Smooth muscle cell (in vitro differentiated cells): ENCODE results near the gene DAB1. TPM values are rescaled to one million over a fixed set of nuclear protein-coding genes. Genes with fewer than 3 reads are reported as not detected.

Experiments used
- DNase-seq: peaks from one replicate; lab custom pipeline; 2025; ENCODE audit not compliant: unreplicated experiment; lab: John Stamatoyannopoulos, UW
- H2AFZ ChIP-seq: fragments of 200-600 bp; sonication (generic); 2 replicates; pipeline ENCODE4 v1.6.0; 2016; ENCODE audit warnings: antibody characterized with exemption, low read depth, mild to moderate bottlenecking
- H3F3A ChIP-seq: fragments of 200-600 bp; sonication (generic); 2 replicates; pipeline ENCODE4 v1.6.0; 2017; ENCODE audit warnings: antibody characterized with exemption, low read depth
- H3K27ac ChIP-seq: fragments of 200-600 bp; sonication (generic); 2 replicates; pipeline ENCODE4 v1.5.1; 2016; ENCODE audit warnings: low read depth, mild to moderate bottlenecking
- H3K27me3 ChIP-seq: fragments of 200-600 bp; sonication (generic); 2 replicates; pipeline ENCODE4 v1.6.1; 2016; ENCODE audit warnings: low read depth, mild to moderate bottlenecking
- H3K36me3 ChIP-seq: fragments of 200-600 bp; sonication (generic); 2 replicates; pipeline ENCODE4 v1.5.1; 2016; ENCODE audit warnings: low read depth
- H3K4me1 ChIP-seq: fragments of 200-600 bp; sonication (generic); 2 replicates; pipeline ENCODE4 v1.5.1; 2016; ENCODE audit warnings: low read depth
- H3K4me2 ChIP-seq: fragments of 200-600 bp; sonication (generic); 2 replicates; pipeline ENCODE4 v1.6.0; 2016; ENCODE audit warnings: mild to moderate bottlenecking
- H3K4me3 ChIP-seq: fragments of 200-600 bp; sonication (generic); 2 replicates; pipeline ENCODE4 v1.5.1; 2016; ENCODE audit warnings: mild to moderate bottlenecking
- H3K79me2 ChIP-seq: fragments of 200-600 bp; sonication (generic); 2 replicates; pipeline ENCODE4 v1.6.0; 2016; ENCODE audit warnings: low read depth, mild to moderate bottlenecking
- H3K9ac ChIP-seq: fragments of 200-600 bp; sonication (generic); 2 replicates; pipeline ENCODE4 v1.6.0; 2016; ENCODE audit warnings: low read depth
- H3K9me3 ChIP-seq: fragments of 200-600 bp; sonication (generic); replicated peaks from 2 replicates; pipeline ENCODE4 v1.5.1; 2016; ENCODE audit warnings: low read depth
- H4K20me1 ChIP-seq: fragments of 200-600 bp; sonication (generic); 2 replicates; pipeline ENCODE4 v1.6.0; 2016; ENCODE audit warnings: low read depth
- CTCF ChIP-seq: fragments of 200-600 bp; sonication (generic); IDR thresholded peaks from 2 replicates; pipeline ENCODE4 v1.5.1; 2017; ENCODE audit warnings: borderline replicate concordance, mild to moderate bottlenecking, antibody characterized with exemption; ENCODE audit not compliant: insufficient read depth, poor library complexity, severe bottlenecking
- WGBS: methylation state at CpG from one replicate; pipeline ENCODE4 v1.1.7; 2016; ENCODE audit warnings: low lambda C conversion rate; 5-methylcytosine and 5-hydroxymethylcytosine counted together
- polyA plus RNA-seq: library from polyadenylated mRNA; unstranded; fragments of >200 nt; fragmentation: Nextera tagmentation; extraction: Ambion mirVana; gene quantifications from 2 replicates; pipeline ENCODE4 v1.2.1, GENCODE V29; 2016
- total RNA-seq: library from RNA; depleted of rRNA; stranded (reverse); fragments of >200 nt; gene quantifications from 2 replicates; pipeline ENCODE4 v1.2.3, GENCODE V29; 2014

Gene DAB1
- total and polyA plus RNA-seq, 2 experiments from 2014 or later: 0.22 to 0.30 TPM

- no peaks in the 10 kb centered on the region for H3F3A ChIP-seq
- H2AFZ ChIP-seq: no peak overlapping the region
- H3K36me3 ChIP-seq: no peaks in the 10 kb centered on the region
- WGBS: 85% methylated on average over 5 of the region's 5 CpGs
- DNase-seq: no peak
- H3K4me1 ChIP-seq: no peaks in the 10 kb centered on the region
- no peak overlapping the region for H3K4me3 ChIP-seq
- no peaks in the 10 kb centered on the region for H3K79me2 ChIP-seq
- TF ChIP-seq CTCF: no peak
- no peaks in the 10 kb centered on the region for H4K20me1 ChIP-seq
- no peak overlapping the region for H3K4me2 ChIP-seq
- H3K9ac ChIP-seq: no peak overlapping the region
- no peak overlapping the region for H3K27ac ChIP-seq
- no peaks in the 10 kb centered on the region for H3K9me3 ChIP-seq
- peaks cover 4% of the 10 kb centered on the region for H3K27me3 ChIP-seq
Measured at GRCh38 chr1:57276918-57277317, 146.9 kb downstream of the DAB1 start.

GRCh38 chr1:57272601-57273000, 151.3 kb downstream of the DAB1 start:
- Histone ChIP-seq H2AFZ (no peak overlapping the region), H3K27ac (no peak overlapping the region), H4K20me1 (no peaks in the 10 kb centered on the region), H3K4me3 (no peak overlapping the region), H3F3A (no peaks in the 10 kb centered on the region), H3K27me3 (peaks cover 2% of the 10 kb centered on the region), H3K4me2 (no peak overlapping the region), H3K9ac (no peak overlapping the region), H3K79me2 (no peaks in the 10 kb centered on the region), H3K4me1 (peaks cover 11% of the 10 kb centered on the region), H3K36me3 (no peaks in the 10 kb centered on the region), H3K9me3 (no peaks in the 10 kb centered on the region)
- 82% methylated on average over 2 of the region's 2 CpGs for WGBS
- no peak for DNase-seq
- TF ChIP-seq CTCF: no peak

- Histone ChIP-seq H3K36me3 (no peaks in the 10 kb centered on the region), H3K79me2 (no peaks in the 10 kb centered on the region), H3F3A (no peaks in the 10 kb centered on the region), H4K20me1 (no peaks in the 10 kb centered on the region), H3K9me3 (no peaks in the 10 kb centered on the region), H2AFZ (no peak overlapping the region), H3K27me3 (no peaks in the 10 kb centered on the region), H3K4me2 (no peak overlapping the region), H3K4me3 (no peak overlapping the region), H3K9ac (no peak overlapping the region), H3K4me1 (peaks cover 11% of the 10 kb centered on the region), H3K27ac (no peak overlapping the region)
- 76% methylated on average over 2 of the region's 2 CpGs for WGBS
- no peak for DNase-seq
- no peak for TF ChIP-seq CTCF
Measured at GRCh38 chr1:57272150-57272549, 151.7 kb downstream of the DAB1 start.

- no peak overlapping the region for H2AFZ ChIP-seq
- no peaks in the 10 kb centered on the region for H4K20me1 ChIP-seq
- TF ChIP-seq CTCF: no peak
- H3F3A ChIP-seq: no peaks in the 10 kb centered on the region
- no peaks in the 10 kb centered on the region for H3K27me3 ChIP-seq
- peaks cover 11% of the 10 kb centered on the region for H3K4me1 ChIP-seq
- no peak overlapping the region for H3K9ac ChIP-seq
- no peak overlapping the region for H3K4me2 ChIP-seq
- WGBS: 88% methylated on average over 8 of the region's 8 CpGs
- H3K4me3 ChIP-seq: no peak overlapping the region
- H3K36me3 ChIP-seq: no peaks in the 10 kb centered on the region
- H3K9me3 ChIP-seq: no peaks in the 10 kb centered on the region
- no peaks in the 10 kb centered on the region for H3K79me2 ChIP-seq
- no peak for DNase-seq
- H3K27ac ChIP-seq: no peak overlapping the region
Measured at GRCh38 chr1:57270927-57271698, 152.7 kb downstream of the DAB1 start.
